MCF 10A (cell line): ENCODE data around the gene HOXB6. TPM values are rescaled to one million over a fixed set of nuclear protein-coding genes. Genes with fewer than 3 reads are reported as not detected.

Experiments used
- BruUV-seq: library from RNA; stranded (reverse); fragments of 400-500 nt; replicated peaks from 2 replicates; lab custom pipeline; 2021; lab: Mats Ljungman, UMichigan
- CTCF ChIA-PET: fragments of 300-600 bp; sonication (Branson Sonifier 250); formaldehyde crosslinking; extraction: SDS; loops from one replicate; lab custom pipeline; 2021; ENCODE audit warnings: antibody characterized with exemption, inconsistent platforms; lab: Yijun Ruan, JAX
- POLR2A ChIA-PET: fragments of 300-600, 350-650 bp; sonication (Branson Sonifier 250); formaldehyde crosslinking; extraction: SDS; loops from one replicate; lab custom pipeline; 2020; ENCODE audit warnings: antibody characterized with exemption, inconsistent platforms; lab: Yijun Ruan, JAX
- DNase-seq: peaks from one replicate; pipeline ENCODE4 v3.0.0-alpha.2; 2018; ENCODE audit not compliant: unreplicated experiment
- H3K27ac Mint-ChIP-seq: one replicate; pipeline ENCODE4 v1.8.0; 2022; ENCODE audit warnings: mild to moderate bottlenecking, low read depth, mixed read lengths; ENCODE audit not compliant: unreplicated experiment
- H3K27me3 Mint-ChIP-seq: one replicate; pipeline ENCODE4 v1.8.0; 2022; ENCODE audit warnings: mixed read lengths; ENCODE audit not compliant: insufficient read depth, unreplicated experiment
- H3K36me3 Mint-ChIP-seq: one replicate; pipeline ENCODE4 v1.8.0; 2022; ENCODE audit warnings: mild to moderate bottlenecking, moderate library complexity, mixed read lengths; ENCODE audit not compliant: insufficient read depth, unreplicated experiment
- H3K4me1 Mint-ChIP-seq: one replicate; pipeline ENCODE4 v1.8.0; 2022; ENCODE audit warnings: mixed read lengths; ENCODE audit not compliant: insufficient read depth, unreplicated experiment
- H3K4me3 Mint-ChIP-seq: one replicate; pipeline ENCODE4 v1.8.0; 2022; ENCODE audit warnings: mild to moderate bottlenecking, moderate library complexity, mixed read lengths; ENCODE audit not compliant: unreplicated experiment
- H3K9me3 Mint-ChIP-seq: one replicate; pipeline ENCODE4 v1.8.0; 2022; ENCODE audit warnings: mixed read lengths; ENCODE audit not compliant: unreplicated experiment
- intact Hi-C: fragments of 100-400 bp; cut with micrococcal nuclease; formaldehyde crosslinking; loops from 2 replicates; pipeline ENCODE4 v1.14.1; 2022
- total RNA-seq: library from RNA; stranded (reverse); gene quantifications from 2 replicates; pipeline ENCODE4 v1.2.3, GENCODE V29; 2022
- TF ChIP-seq, protein P1 (sequence below): fragments of 200-600 bp; IDR thresholded peaks from one replicate; pipeline ENCODE4 v1.8.0; 2022; ENCODE audit warnings: antibody characterized with exemption, mild to moderate bottlenecking; ENCODE audit not compliant: unreplicated experiment

Gene HOXB6
- total RNA-seq, 1 experiment from 2014 or later = not detected

DNA sequence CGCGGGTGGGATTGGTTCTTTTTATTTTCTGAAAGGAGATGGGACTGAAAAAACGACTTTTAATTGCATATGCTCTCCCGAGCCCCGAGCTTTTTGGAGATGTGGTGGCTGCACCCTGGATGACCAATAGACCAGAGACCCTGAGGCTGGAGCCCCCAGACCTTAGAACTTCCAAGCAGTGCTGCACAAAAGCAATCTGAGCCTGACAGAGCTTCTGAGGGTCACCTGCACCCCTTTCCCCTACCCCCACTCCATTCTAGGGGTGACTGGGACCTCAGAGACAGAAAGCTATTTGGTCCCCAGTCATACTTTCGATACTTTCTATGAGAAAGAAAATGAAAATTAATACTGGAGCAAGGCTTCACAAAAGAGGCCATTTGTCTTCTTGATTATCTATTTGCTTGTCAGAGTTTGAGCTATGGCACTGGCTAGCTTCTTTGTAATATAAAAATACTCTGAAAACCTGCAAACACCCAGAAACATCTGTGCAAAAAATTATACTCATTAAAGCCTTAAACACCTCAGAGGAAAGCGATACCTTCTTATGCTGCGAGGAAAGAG is 30.2 kb downstream of the HOXB6 start:
- no peak overlapping the region for H3K27ac Mint-ChIP-seq
- no peak for DNase-seq
- TF ChIP-seq, protein P1, sequence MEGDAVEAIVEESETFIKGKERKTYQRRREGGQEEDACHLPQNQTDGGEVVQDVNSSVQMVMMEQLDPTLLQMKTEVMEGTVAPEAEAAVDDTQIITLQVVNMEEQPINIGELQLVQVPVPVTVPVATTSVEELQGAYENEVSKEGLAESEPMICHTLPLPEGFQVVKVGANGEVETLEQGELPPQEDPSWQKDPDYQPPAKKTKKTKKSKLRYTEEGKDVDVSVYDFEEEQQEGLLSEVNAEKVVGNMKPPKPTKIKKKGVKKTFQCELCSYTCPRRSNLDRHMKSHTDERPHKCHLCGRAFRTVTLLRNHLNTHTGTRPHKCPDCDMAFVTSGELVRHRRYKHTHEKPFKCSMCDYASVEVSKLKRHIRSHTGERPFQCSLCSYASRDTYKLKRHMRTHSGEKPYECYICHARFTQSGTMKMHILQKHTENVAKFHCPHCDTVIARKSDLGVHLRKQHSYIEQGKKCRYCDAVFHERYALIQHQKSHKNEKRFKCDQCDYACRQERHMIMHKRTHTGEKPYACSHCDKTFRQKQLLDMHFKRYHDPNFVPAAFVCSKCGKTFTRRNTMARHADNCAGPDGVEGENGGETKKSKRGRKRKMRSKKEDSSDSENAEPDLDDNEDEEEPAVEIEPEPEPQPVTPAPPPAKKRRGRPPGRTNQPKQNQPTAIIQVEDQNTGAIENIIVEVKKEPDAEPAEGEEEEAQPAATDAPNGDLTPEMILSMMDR = no peak
- H3K36me3 Mint-ChIP-seq = no peaks in the 10 kb centered on the region
- H3K4me3 Mint-ChIP-seq = no peak overlapping the region
- intact Hi-C loops = no loop called here
- ChIA-PET CTCF (interaction anchor here (0.6 to 0.8 kb wide), 3 partner anchors 28 to 70 kb away, joined by 3 to 4 read pairs (median 3); no protein-coding TSS in a partner anchor), POLR2A (interaction anchor here (0.7 kb wide), 2 partner anchors 48 to 346 kb away, joined by 3 read pairs; no protein-coding TSS in a partner anchor)
- H3K9me3 Mint-ChIP-seq = no peaks in the 10 kb centered on the region
- no TSS peak for BruUV-seq
- peaks cover 15% of the 10 kb centered on the region for H3K27me3 Mint-ChIP-seq
- H3K4me1 Mint-ChIP-seq = peaks cover 8% of the 10 kb centered on the region

DNA sequence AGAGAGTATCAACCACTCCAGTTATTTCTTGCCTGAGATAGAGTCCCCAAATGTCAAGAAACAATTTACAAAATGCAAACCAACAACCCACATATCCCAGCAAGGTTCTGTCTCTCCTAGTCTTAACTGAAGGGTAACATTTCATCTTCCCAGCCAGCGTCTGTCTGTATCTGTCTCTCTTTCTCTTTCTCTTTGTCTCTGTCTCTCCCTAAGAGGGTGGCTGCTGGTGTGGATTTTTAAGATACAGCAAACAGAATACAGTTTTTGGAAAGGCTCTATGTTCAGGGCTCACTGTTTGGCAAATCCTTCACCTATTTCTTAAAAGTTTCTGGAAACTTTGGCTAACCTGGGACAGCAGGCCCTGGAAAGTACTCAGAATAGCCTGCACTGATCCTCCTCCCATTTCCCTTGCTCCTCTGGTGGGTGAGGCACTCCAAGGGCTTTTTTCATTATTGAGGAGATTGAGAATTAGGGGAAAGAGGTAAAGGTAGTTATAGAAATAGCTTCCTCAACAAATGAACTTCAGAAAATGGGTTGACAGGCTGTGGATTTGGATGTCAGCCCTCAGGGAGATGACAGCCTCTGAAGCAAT is 32.9 kb downstream of the HOXB6 start:
- POLR2A ChIA-PET = no interaction called here

DNA sequence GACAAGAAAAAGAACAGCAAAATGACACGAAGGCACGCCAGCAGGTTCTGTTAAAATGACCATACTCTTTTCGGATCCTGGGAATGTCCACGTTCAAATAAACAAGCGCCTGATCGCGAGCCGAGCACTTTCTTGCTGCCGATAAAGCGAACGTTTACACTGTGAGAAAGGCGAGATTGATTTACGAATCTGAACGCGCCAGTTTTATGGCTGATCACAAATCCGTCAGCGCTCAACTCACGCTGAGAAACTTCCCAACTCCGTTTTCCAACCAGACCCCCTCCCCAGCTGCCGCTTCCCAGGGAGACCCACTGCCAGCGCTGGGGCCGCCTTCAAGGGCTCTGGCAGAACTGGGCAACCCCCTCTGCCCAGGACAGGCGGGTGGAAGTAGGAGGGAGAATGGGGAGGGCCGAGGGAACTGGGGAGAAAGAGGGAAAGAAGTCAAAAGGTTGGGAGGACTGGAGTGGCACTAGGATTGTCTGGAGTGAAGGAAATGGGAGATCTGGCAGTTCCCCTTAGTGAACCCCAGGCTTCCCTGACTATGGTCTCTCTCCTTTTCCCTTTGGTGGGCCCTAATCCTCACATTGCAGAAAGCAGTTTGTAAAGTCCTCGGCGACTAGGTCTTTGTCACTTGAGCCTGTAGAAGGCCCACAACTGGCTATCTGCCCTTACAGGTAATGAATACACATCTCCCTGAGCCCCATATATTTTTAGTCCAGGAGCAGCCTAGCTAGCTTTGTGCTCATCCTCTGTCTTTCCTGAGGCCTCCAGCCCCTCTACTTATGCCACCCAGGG is 33.6 kb downstream of the HOXB6 start:
- BruUV-seq = no TSS peak
- H3K4me3 Mint-ChIP-seq = no peak overlapping the region

More for the DNA sequence above, 32.9 kb downstream of the HOXB6 start:
- peaks cover 4% of the 10 kb centered on the region for H3K4me1 Mint-ChIP-seq
- TF ChIP-seq, protein P1 = no peak
- no peaks in the 10 kb centered on the region for H3K9me3 Mint-ChIP-seq
- H3K27me3 Mint-ChIP-seq = no peaks in the 10 kb centered on the region
- H3K4me3 Mint-ChIP-seq = no peak overlapping the region
- intact Hi-C loops = no loop called here
- H3K27ac Mint-ChIP-seq = no peak overlapping the region
- no TSS peak for BruUV-seq
- no peaks in the 10 kb centered on the region for H3K36me3 Mint-ChIP-seq
- CTCF ChIA-PET = no interaction called here
- DNase-seq = no peak

More for the DNA sequence above, 33.6 kb downstream of the HOXB6 start:
- no peaks in the 10 kb centered on the region for H3K27me3 Mint-ChIP-seq
- no peaks in the 10 kb centered on the region for H3K4me1 Mint-ChIP-seq
- no peaks in the 10 kb centered on the region for H3K36me3 Mint-ChIP-seq
- no peak overlapping the region for H3K27ac Mint-ChIP-seq
- no peak for DNase-seq
- CTCF ChIA-PET = no interaction called here
- TF ChIP-seq, protein P1 = no peak
- POLR2A ChIA-PET = no interaction called here
- intact Hi-C loops = no loop called here
- no peaks in the 10 kb centered on the region for H3K9me3 Mint-ChIP-seq
